ENCODE data around the gene HTT.

Gene HTT

GRCh38 chr4:3074078-3074845 lies at the start of gene HTT, which contains the start of gene HTT-AS:
Gene HTT (plus strand): TSS chr4:3074681. CDS start chr4:3074826, 145 bp downstream.
Gene HTT-AS (minus strand): TSS chr4:3074538.
- DNase-seq, result peak; percentile 84 to 89

GRCh38 chr4:3025881-3026280 lies 48.6 kb upstream of the HTT start:
- no peak for DNase-seq

GRCh38 chr4:3026540-3026939 lies 47.9 kb upstream of the HTT start:
- no peak for DNase-seq

- DNase-seq, result no peak
These were observed 45.0 kb upstream of the HTT start for GRCh38 chr4:3029464-3029863.

GRCh38 chr4:3030566-3031356 lies 43.7 kb upstream of the HTT start:
- no peak for DNase-seq

- no peak for DNase-seq
These were observed 43.0 kb upstream of the HTT start for GRCh38 chr4:3031357-3032082.

- DNase-seq, result no peak
These were observed 40.2 kb upstream of the HTT start for GRCh38 chr4:3034231-3034630.

GRCh38 chr4:3035249-3035648 lies 39.2 kb upstream of the HTT start:
- no peak for DNase-seq

- DNase-seq, result no peak
These were observed 38.8 kb upstream of the HTT start for GRCh38 chr4:3035674-3036073.

GRCh38 chr4:3036131-3036952 lies 38.1 kb upstream of the HTT start:
- DNase-seq, result no peak

GRCh38 chr4:3037957-3038461 lies 36.5 kb upstream of the HTT start:
- DNase-seq, result no peak

GRCh38 chr4:3039706-3040366 lies 34.6 kb upstream of the HTT start:
- no peak for DNase-seq

GRCh38 chr4:3040452-3041191 lies 33.9 kb upstream of the HTT start:
- no peak for DNase-seq

- DNase-seq, result no peak
These were observed 33.0 kb upstream of the HTT start for GRCh38 chr4:3041192-3042142.

- no peak for DNase-seq
These were observed 32.3 kb upstream of the HTT start for GRCh38 chr4:3042226-3042625.

- DNase-seq, result no peak
These were observed 31.0 kb upstream of the HTT start for GRCh38 chr4:3043282-3044020.

GRCh38 chr4:3044870-3045819 lies 29.3 kb upstream of the HTT start:
- no peak for DNase-seq

GRCh38 chr4:3046162-3046561 lies 28.3 kb upstream of the HTT start:
- no peak for DNase-seq
